ENCODE data around the gene AGO3. TPM values are rescaled to one million over a fixed set of nuclear protein-coding genes. Genes with fewer than 3 reads are reported as not detected.

AGO3 gene
- total RNA-seq, 1 experiment from 2014 or later = 7.5 TPM

DNA sequence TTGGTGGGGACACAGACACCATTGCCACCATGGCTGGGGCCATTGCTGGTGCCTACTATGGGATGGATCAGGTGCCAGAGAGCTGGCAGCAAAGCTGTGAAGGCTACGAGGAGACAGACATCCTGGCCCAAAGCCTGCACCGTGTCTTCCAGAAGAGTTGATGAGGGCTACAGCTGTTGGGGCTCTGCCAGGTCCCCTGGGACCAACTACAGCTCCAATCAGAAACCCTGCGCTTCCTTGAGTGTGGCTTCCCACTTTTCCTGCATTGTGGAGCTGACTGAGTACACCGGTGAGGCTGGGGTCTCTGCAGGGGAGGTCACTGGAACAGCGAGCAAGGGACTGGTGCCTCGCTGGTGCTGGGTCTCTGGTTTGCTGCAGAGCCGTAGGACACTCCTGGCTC, 162.3 kb downstream of the AGO3 start:
- no peak for DNase-seq (ENCODE audit: extremely low read depth, low read depth)

DNA sequence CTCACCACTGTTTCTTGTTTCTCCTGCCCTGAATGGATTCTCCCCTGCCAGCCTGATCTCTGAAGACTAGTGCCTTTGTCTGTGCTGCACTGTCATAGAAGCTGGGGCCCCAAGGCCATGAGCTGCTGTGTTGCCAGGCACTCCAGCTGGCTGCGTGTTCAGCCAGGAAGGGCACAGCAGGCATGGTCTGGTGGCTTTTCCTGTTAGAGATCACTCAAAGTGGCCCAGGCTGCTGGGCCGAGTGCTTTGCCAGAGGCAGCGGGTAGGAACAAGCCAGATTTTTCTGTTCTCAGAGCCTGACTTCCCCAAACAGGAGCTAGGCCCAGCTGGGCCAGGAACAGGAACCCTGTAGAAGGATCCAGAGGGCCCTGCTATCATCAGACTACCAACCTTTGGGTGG, 163.0 kb downstream of the AGO3 start:
- no peak for DNase-seq (ENCODE audit: extremely low read depth, low read depth)

DNA sequence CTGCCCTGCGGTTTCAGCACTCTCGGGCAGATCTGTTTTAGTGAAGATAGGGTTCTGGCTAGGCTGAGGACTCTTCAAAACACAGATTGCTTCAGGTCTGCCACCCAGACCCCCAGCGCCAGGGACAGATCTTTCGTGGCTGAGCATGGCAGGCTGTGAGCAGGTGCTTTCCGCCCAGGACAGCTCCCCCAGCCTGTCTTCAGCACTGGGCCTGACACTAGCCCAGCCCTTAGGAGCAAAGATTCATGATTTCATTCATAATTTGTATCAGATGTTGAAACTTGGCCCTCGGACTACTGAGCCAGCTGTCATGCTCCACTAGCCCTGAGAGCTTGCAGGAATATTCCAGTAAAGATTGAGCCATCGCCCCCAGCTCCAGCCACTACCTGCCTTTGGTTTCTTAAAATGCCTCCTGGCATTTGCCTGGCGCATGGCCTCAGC, 163.7 kb downstream of the AGO3 start:
- DNase-seq (ENCODE audit: extremely low read depth, low read depth) = no peak

DNA sequence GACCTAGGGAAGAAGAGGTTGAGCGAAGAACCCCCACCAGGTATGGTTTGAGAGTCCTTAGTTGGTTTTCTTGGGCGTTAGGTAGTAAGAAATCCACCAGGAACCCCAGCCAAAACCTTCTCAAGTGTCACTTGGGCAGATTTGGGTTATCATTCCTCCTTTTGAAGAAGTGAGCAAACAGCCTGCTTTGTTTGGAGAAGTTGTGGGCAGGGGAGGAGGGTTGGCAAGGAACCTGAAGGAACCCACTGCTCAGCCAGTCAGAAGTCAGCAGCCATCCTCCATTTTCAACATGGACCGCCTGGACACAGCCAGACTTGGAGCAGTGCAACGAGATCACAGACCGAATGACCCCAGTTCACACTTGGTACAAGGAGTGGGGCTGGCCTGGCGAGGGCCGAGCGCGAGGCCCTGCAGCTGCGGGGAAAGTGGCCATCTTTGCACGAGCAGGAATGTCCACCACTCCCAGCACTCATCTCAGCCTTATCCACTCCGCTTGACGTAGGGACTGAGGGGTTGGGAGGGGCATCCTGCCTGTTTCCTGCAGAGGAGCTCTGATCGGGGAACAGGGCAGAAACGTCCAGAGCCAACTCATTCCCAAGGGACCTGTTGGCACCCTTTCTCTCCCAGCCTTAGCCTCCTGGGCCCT, 165.0 kb downstream of the AGO3 start:
- DNase-seq (ENCODE audit: extremely low read depth, low read depth) = no peak

DNA sequence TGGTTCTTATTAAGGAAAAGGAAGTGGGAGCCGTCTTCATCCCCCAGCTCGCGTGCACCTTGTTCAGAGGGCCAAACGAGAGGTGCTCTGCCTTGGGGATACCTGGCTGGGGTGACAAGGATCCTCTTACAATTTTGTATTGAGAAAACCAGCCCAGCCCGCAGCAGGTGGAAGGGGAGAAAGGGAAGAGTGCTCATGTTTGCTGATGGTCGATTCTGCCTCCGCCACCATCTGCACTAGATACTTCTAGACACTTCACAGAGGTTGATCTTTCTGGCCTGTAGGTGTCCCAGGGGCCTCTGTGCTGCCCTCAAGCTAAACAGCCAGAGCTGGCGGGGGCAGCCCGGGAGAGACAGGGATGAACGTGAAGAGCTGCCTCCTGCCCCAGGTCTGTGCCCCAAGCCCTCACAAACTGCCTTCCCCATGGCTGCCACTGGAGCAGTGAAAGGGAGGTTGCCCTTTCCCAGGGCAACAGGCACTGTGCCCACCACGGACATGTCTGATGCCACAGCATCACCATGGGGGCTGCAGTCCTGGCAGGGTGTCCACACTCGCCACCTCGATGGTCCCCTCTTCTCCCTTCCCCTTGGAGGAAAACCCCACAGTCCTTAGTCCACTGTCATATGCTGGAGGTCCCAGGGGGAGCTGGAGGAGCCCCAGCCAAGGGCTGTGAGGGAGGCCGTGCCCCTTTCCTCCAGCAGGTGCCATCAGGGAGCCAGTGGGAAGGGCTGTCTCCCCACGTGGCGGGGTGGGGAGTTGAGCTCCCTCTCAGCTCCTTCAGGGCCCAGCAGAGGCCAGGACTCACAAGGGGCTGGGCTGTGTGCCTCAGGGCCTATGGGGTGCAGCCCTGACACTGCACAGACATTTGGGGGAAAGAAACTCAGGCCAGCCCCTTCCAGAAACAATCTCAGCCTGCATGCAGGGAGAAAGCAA, 165.9 kb downstream of the AGO3 start:
- DNase-seq (ENCODE audit: extremely low read depth, low read depth) = no peak

DNA sequence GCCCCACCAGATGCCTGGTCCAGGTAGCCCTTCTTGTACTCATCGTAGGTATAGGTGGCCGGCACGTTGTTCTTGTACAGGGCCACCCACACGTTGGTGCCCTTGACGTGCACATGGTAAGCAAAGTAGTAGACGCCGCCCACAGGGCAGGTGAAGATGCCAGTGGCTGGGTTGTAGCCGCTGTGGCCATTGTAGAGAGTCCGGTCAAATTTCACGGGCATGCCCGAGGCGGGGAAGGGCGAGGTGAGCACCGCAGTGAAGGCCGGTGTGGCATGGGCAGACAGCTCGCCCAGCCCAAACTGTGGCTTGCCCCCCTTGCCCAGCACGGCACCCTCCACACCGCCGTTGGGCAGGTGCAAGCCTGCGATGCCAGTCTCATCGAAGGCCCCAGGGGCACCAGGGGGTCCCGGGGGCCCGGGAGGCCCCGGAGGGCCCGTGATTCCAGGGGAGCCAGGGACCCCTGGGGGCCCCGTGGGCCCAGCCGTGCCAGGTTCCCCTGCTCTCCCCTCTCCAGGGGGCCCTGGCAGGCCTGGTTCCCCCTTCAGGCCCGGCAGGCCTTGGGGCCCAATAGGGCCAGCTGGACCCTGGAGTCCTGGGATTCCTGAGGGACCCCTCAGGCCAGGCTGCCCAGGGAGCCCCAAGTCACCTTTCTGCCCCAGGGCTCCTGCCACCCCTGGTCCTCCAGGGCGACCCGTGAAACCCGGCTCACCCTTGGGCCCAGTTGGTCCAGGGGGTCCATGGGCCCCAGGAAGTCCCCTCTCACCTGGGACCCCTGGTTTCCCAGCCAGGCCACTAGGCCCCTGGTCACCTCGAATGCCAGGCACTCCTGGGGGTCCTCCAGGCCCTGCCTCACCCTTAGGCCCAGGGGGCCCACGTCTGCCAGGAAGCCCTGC, 167.0 kb downstream of the AGO3 start:
- DNase-seq (ENCODE audit: extremely low read depth, low read depth) = no peak

DNA sequence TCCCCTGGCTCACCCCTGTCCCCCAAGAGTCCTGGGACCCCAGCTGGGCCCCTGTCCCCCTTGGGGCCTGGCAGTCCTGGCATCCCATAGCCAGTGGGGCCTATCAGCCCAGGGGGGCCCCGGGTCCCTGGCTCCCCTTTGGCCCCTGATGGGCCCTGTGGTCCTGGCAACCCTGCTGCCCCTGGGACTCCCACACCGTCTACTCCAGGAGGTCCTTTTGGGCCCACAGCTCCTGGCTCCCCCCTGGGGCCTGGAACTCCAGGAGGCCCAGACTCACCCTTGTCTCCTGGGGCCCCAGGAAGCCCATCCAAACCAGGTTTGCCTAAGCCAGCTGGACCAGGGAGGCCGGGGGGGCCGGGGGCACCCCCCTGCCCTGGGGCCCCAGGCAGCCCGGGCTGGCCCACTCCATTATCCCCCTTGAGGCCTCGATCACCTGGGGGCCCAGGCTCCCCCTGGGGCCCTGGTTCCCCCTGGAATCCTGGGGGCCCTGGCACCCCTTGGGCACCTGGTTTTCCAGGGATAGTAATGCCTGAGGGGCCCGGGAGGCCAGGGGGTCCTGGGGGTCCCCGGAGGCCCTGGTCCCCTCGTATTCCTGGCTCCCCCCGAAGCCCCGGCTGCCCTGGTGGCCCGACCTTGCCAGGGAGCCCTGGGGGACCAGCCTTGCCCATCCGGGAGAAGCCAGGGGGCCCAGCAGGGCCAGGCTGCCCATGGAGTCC, 167.9 kb downstream of the AGO3 start:
- DNase-seq (ENCODE audit: extremely low read depth, low read depth) = no peak

DNA sequence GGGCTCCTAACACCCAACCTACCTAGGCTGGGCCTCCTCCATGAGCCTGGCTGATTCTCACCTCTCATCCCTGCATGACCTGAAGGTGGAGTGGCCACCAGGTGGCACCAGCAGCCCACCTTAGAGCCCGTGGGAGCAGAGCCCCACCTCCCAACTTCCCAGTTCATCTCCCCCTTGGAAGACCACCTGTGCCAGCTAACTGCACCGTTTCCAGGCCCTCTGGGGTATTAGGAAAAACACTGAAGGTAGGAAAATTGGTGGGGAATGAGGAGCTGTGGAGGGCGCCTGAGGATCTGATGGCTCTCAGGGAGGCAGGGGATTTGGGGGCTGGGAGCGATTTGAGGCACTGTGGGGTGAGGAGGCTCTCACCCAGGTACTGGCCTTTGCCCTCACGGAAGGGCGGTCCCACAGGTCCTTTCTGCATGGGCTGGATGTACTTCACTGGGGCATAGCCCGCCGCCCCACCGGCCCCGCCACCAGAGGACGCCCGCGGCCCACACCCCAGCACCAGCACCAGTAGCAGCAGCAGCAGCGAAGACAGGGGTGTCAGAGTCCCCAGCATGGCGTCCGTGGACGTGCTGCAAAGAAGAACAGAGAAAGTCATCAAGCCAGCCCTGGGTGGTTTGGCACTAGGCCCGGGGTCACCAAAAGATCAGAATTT, 168.9 kb downstream of the AGO3 start:
- peak; percentile 65 for DNase-seq (ENCODE audit: extremely low read depth, low read depth)

DNA sequence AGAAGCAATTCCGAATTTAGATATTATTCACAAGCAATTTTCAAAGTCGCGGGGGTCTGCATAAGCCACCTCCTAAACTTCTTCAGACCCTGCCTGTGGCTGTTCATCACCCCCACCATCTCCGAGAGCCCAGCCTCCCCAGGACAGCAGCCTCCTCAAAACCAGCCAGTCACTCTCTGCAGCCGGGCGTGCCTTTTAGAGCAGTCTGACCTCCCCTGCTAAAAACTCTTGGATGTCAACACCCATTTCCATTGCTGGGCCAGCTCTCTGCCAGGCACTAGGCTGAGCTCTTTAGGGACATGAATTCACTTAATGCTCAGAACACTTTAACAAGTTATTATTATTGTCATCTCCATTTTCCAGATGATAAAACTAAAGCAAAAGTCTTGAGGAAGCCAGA, 169.5 kb downstream of the AGO3 start:
- DNase-seq (ENCODE audit: extremely low read depth, low read depth) = no peak

DNA sequence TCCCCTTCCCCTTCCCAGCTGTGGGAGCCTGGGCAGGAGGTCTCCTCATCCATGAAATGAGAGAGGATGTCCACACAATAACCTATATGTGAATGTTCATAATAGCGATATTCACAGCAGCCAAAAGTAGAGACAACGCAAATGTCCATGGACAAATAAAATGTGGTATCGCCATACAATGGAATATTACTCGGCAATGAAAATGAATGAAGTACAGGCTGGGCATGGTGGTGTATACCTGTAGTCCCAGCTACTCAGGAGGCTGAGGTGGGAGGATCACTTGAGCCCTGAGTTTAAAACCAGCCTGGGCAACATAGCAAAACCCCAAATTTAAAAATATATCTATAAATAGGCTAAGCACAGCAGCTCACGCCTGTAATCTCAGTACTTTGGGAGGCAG, 170.6 kb downstream of the AGO3 start:
- DNase-seq (ENCODE audit: extremely low read depth, low read depth) = no peak

DNA sequence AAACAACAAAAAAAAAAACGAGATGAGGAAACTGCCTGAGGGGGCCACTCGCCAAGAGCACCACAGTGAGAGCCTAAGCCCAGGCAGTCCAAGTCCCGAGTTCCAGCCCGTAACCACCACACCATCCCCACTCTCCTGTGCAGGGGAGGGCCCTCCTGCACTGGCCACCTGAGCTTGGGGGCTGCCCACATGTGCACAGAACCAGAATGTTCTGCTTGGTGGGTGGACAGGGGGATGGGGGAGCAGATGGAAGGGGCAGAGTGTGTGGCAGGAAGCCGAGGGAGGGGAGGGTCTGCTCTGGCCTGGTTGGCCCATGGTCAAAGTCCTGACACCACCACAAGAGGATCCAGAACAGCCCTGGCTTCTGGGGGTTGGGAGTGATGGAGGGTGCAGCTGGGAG, 175.4 kb downstream of the AGO3 start:
- no peak for DNase-seq (ENCODE audit: extremely low read depth, low read depth)

DNA sequence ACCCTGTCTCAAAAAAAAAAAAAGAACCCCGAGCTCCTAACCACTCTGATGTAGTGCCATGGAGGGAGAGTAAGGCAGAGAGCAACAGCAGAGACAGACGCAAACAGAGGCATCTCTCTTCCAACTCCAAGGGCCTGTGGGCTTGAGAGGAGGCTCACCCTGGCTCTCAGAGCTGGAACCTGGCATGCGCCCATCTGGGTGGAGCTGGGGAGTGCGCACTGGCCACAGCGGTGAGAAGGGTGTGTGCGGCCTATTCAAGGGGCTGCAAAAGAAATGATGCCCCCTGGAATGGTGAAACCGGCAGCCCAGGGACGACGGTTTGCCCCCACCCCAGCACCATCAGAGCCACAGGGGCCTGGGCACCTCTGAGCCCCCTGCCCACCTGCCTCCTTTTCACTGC, 176.5 kb downstream of the AGO3 start:
- no peak for DNase-seq (ENCODE audit: extremely low read depth, low read depth)

DNA sequence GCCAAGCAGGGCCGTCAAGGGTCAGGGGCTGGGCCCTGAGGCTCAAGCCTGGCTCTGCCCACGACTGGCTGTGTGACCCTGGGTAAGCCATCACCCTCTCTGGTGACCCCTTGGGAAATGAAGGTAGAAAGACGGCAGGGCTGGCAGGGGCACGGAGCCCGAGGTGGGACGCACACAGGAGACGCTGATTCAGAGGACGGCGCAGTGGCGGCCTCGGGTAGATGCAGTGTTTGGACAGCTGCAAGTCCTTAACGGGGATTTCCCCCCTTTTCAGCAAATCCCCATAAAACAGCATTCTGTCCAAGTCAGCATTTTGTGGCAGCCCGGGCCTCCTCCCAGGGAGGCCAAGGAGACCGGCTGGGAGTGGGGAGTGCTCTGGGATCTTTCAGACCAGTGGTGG, 177.4 kb downstream of the AGO3 start:
- DNase-seq (ENCODE audit: extremely low read depth, low read depth) = no peak

DNA sequence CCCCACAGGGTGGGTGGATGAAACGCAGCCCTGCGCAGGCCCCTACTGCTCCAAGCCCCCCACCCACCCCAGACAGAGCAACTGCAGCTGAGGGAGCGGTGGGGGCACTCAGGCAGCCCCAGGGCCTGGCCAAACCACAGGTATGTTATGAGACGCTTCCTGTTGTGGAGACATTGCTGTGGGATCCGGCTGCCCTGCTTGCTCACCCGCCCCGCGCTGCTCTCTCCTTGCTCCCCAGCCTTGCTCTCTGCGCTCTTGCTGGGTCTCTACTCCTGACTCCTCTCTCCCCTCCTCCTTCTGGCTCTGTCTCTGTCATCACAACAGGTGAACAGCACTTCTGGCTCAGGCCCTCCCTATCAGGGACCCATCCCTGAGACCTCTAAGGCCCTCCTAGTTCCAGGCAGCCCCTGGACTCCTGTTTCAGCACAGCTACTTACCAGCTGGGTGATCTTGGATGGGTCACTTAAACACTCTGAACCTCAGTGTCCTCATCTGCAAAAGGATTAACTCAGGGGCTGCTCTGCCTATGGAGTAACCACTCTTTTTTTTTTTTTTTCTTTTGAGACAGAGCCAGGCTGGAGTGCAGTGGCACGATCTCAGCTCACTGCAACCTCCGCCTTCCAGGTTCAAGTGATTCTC, 178.3 kb downstream of the AGO3 start:
- DNase-seq (ENCODE audit: extremely low read depth, low read depth) = no peak

DNA sequence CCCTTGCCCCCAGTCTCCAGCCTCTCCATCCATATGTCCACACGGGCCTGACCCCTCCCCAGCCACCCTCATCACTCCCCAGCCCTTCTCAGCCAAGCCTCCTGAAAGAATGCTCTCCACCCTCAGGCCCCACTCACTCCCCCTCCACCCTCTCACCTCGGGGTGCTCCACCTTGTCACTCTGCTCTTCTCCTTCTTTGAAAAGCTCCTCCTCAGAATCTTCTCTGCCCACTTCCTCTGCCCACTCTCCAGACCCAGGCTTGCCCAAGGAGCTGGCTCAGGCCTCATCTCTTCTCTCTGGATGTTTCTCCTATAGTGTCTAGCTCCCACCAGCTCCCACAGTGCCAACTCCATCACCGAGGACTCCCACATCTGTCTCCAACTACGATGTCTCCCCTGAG, 180.2 kb downstream of the AGO3 start:
- DNase-seq (ENCODE audit: extremely low read depth, low read depth) = no peak

DNA sequence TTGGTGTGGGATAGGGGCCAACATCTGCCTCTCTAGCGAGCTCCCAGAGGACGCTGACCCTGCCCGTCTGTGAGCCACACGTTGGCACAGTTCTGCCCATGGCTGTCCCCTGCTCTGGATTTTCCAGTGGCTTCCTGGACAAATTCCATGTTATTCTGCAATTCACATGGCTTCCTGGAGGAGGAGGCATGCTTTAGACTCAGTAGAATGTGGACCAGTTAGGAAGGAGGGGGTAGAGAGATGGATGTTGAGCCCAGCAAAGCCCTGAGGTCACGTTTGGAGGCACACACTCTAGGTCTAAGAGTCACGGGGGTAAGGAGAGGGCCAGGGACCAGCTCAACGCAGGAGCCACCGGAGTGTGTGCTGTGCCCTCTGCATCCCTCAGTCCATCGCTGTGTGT, 181.9 kb downstream of the AGO3 start:
- no peak for DNase-seq (ENCODE audit: extremely low read depth, low read depth)

DNA sequence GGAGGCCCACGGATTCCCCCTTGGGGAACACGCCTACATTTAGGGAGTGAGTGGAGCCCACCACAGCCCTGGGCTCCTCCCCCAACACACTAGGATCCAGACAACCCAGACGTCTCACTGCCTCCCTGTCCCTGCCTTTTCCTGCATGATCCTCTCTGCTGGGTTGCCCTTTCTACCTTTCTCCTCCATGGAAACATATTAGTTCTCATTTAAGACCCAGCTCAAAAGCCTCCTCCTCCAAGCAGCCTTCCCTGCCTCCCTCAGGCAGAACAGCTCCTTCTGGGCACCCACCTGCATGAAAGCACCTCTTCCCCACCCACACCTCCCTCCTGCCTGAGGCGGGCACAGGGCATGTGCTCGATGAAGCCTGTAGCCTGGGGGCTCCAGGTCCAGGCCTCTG, 183.5 kb downstream of the AGO3 start:
- DNase-seq (ENCODE audit: extremely low read depth, low read depth) = no peak

DNA sequence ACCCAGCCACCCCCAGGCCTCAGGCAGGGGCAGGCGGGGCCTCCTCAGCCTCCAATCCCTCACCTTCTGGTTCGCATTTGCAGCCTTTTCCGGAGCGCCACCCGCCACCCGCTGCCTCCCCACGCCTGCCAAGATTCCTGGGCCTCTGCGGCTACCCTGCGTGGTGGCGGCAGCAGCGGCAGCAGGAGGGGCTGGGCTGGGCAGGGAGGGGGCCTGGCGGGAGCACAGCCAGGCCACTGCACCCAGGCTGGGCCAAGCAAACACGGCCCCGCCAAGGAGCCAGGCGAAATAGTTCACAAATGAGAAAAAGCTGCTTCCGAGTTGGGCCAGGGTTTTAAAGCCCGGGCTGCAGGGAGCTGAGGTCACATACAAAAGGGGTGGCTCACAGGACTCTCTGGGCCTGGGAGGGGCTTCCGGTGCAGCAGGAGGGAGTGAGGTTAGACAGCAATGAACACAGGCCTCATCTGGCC, 184.3 kb downstream of the AGO3 start:
- no peak for DNase-seq (ENCODE audit: extremely low read depth, low read depth)

DNA sequence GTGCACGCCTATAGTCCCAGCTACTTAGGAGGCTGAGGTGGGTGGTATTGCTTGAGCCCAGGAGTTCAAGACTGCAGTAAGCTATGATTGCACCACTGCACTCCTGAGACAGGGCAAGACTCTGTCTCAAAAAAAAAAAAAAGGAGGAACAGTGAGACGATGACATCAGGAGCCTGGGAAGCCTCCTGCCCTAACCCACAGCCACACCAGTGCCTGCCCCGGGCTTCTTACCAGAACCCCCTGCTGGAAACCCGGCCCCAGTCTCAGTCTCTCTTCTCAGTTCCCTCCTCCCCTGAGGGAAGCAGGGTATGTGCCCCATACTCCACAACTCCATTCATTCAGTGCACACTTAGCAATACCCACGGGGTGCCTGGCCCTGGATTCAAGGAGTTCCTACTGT, 185.0 kb downstream of the AGO3 start:
- DNase-seq (ENCODE audit: extremely low read depth, low read depth) = no peak
